ENCODE data around the gene NHLRC3. TPM values are rescaled to one million over a fixed set of nuclear protein-coding genes. Genes with fewer than 3 reads are reported as not detected.
"Not testable (repeated sequence)": the region's sequence is repeated elsewhere in the genome, so short reads cannot be mapped to it uniquely, and the experiment has no call there.

NHLRC3 gene, protein sequence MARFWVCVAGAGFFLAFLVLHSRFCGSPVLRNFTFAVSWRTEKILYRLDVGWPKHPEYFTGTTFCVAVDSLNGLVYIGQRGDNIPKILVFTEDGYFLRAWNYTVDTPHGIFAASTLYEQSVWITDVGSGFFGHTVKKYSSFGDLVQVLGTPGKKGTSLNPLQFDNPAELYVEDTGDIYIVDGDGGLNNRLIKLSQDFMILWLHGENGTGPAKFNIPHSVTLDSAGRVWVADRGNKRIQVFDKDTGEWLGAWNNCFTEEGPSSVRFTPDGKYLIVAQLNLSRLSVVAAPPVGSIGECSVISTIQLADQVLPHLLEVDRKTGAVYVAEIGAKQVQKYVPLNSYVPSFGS
- 35.4 TPM for total RNA-seq
- long read RNA-seq, transcript NHLRC3-202 (7 exons, 3,549 nt): major isoform, 12 of 31 reads
- long read RNA-seq, transcript NHLRC3-201 (6 exons, 3,275 nt): minor isoform, 10 of 31 reads
- long read RNA-seq, partial matches to known transcripts: 2 of 31 reads
- long read RNA-seq, other reads (novel, unspliced or antisense): 5 of 31 reads

- peaks cover 51% of the 10 kb centered on the region for H3K4me1 ChIP-seq
- H3K9me3 ChIP-seq: no peaks in the 10 kb centered on the region
- no peaks in the 10 kb centered on the region for H3K27me3 ChIP-seq (ENCODE audit: low read depth)
- DNase-seq (peak; percentile 94), ATAC-seq (peak; percentile 97)
- H3K4me3 ChIP-seq: peak within 1 kb of the TSS; percentile 94
- TF ChIP-seq, protein P1, sequence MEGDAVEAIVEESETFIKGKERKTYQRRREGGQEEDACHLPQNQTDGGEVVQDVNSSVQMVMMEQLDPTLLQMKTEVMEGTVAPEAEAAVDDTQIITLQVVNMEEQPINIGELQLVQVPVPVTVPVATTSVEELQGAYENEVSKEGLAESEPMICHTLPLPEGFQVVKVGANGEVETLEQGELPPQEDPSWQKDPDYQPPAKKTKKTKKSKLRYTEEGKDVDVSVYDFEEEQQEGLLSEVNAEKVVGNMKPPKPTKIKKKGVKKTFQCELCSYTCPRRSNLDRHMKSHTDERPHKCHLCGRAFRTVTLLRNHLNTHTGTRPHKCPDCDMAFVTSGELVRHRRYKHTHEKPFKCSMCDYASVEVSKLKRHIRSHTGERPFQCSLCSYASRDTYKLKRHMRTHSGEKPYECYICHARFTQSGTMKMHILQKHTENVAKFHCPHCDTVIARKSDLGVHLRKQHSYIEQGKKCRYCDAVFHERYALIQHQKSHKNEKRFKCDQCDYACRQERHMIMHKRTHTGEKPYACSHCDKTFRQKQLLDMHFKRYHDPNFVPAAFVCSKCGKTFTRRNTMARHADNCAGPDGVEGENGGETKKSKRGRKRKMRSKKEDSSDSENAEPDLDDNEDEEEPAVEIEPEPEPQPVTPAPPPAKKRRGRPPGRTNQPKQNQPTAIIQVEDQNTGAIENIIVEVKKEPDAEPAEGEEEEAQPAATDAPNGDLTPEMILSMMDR (IDR thresholded peaks at IDR 0.05): no peak
- peak within 1 kb of the TSS; percentile 93 for H3K27ac ChIP-seq
- intact Hi-C loops (cut with DNase I): no loop called here
- H3K36me3 ChIP-seq: no peaks in the 10 kb centered on the region
Measured at GRCh38 chr13:39037880-39038568, at the start of gene NHLRC3, which contains the start of gene PROSER1. NHLRC3 (plus strand) TSS chr13:39038456; CDS start chr13:39038640, 184 bp downstream. PROSER1 (minus strand) TSS chr13:39038089; CDS start chr13:39037242, 847 bp downstream.

DNA sequence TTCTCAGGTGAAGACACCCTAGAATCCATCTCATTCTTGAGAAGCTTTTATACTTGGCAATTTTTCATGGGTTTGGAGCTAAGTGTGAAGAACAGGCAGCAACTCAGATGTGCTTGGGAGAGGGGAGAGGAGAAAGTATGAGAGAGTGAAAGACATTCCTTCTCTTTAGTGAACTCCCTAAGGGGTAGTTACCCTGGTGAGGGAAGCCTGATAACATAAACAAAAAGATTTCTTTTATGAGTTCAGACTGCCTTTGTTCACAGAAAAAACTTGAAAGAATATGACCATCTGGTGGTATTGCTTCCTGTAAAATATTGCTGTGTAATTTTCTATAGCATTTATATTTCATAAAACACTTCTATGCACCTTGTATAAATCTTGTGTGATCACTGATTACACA lies 47.6 kb upstream of the NHLRC3 start, which contains the start of gene STOML3:
TSS of gene STOML3 (minus strand) at position 139 of the 400 bp plus-strand sequence. CDS start at position 29, 110 bp downstream.
- Histone ChIP-seq H3K9me3 (no peaks in the 10 kb centered on the region), H3K27ac (no peak within 1 kb of the TSS), H3K36me3 (no peaks in the 10 kb centered on the region), H3K27me3 (ENCODE audit: low read depth) (no peaks in the 10 kb centered on the region), H3K4me1 (no peaks in the 10 kb centered on the region), H3K4me3 (no peak within 1 kb of the TSS)
- DNase-seq (no peak), ATAC-seq (no peak)
- intact Hi-C loops (cut with DNase I): no loop called here
- TF ChIP-seq, protein P1 (IDR thresholded peaks at IDR 0.05): no peak

- DNase-seq (no peak), ATAC-seq (no peak)
- Histone ChIP-seq H3K4me1 (no peaks in the 10 kb centered on the region), H3K36me3 (no peaks in the 10 kb centered on the region), H3K4me3 (no peak overlapping the region), H3K27me3 (ENCODE audit: low read depth) (no peaks in the 10 kb centered on the region), H3K27ac (no peak overlapping the region), H3K9me3 (no peaks in the 10 kb centered on the region)
- TF ChIP-seq, protein P1 (IDR thresholded peaks at IDR 0.05): no peak
- intact Hi-C loops (cut with DNase I): no loop called here
Measured at GRCh38 chr13:38993381-38993780, 44.9 kb upstream of the NHLRC3 start.

DNA sequence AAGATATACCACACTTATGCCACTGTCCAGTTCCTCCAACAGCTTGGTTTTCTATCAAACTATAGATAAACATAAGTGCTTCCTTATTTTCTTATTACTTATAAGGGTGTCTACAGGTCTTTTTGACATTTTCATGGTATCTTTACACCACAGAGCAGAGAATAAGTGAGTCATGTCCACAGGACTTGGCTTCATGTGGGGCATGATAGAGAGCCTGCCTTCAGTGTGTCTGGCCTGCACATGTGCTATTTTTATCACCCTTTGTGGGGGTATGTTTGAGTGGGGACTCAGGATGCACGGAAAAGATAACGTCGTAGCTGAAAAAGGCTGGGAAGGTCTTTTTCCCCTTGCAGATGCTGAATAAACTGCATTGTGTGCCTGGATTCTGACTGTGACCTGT lies 39.5 kb upstream of the NHLRC3 start:
- no peak for DNase-seq
- TF ChIP-seq, protein P1 (IDR thresholded peaks at IDR 0.05): no peak
- H3K4me1 ChIP-seq: no peaks in the 10 kb centered on the region
- intact Hi-C loops (cut with DNase I): no loop called here
- H3K27ac ChIP-seq: no peak overlapping the region
- no peaks in the 10 kb centered on the region for H3K36me3 ChIP-seq
- H3K4me3 ChIP-seq: no peak overlapping the region
- no peaks in the 10 kb centered on the region for H3K9me3 ChIP-seq
- no peak for ATAC-seq
- no peaks in the 10 kb centered on the region for H3K27me3 ChIP-seq (ENCODE audit: low read depth)

DNA sequence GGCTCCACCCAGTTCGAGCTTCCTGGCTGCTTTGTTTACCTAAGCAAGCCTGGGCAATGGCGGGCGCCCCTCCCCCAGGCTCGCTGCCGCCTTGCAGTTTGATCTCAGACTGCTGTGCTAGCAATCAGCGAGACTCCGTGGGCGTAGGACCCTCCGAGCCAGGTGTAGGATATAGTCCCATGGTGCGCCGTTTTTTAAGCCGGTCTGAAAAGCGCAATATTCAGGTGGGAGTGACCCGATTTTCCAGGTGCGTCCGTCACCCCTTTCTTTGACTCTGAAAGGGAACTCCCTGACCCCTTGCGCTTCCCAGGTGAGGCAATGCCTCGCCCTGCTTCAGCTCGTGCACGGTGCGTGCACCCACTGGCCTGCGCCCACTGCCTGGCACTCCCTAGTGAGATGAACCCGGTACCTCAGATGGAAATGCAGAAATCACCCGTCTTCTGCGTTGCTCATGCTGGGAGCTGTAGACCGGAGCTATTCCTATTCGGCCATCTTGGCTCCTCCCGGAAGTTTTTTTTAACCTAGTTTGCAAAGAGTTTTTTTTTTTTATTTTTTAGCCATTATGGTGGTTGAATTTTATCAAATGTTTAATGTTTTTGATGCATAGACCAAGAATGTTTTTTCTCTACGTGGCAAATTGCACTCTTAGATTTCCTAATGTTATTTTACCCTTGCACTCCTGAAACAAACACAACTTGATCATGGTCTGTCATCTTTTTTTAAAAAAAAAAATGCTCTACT lies 31.7 kb upstream of the NHLRC3 start:
- peaks cover 34% of the 10 kb centered on the region for H3K36me3 ChIP-seq
- intact Hi-C loops (cut with DNase I); H3K4me1 ChIP-seq; ATAC-seq; H3K27me3 ChIP-seq (ENCODE audit: low read depth); H3K27ac ChIP-seq; H3K9me3 ChIP-seq; H3K4me3 ChIP-seq; DNase-seq: not testable (repeated sequence)
